Activated CD4-positive, alpha-beta T cell treated with anti-CD3 and anti-CD28 coated beads for 4 hours (primary cell): Measurements from ENCODE around the gene IQCH.
"Not testable (repeated sequence)": the region's sequence is repeated elsewhere in the genome, so short reads cannot be mapped to it uniquely, and the experiment has no call there.

ENCODE experiments used
- DNase-seq, 2 donors: peaks; one replicate each; pipeline ENCODE4 v3.0.0-alpha.2; 2020

Gene IQCH

DNA sequence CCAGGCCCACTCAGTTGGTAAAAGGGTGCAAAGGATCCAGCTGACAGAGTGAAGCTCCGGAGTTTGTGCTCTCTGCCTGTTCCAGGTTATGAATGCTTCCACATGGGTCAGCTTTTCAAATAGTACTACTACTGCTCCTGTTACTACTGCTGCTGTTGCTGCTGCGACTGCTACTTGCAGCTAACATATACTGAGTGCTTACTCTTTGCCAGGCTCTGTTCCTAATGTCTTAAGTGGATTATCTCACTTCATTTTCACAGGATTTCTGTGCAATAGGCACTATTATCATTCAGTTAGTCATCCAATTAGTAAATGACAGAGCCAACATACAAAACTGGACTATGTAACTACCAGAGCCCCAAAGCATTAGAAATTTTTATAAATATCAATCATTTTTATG is 106.5 kb downstream of the IQCH start:
- no peak for DNase-seq

DNA sequence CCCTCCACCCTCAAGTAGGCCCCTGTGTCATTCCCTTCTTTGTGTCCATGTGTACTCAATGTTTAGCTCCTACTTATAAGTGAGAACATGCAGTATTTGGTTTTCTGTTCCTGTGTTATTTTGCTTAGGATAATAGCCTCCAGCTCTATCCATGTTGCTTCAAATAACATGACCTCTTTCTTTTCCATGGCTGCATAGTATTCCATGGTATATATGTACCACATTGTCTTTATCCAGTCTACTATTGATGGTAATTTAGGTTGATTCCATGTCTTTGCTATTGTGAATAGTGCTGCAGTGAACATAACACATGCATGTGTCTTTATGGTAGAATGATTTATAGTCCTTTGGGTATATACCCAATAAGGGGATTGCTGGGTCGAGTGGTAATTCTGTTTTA is 109.1 kb downstream of the IQCH start:
- not testable (repeated sequence) for DNase-seq

DNA sequence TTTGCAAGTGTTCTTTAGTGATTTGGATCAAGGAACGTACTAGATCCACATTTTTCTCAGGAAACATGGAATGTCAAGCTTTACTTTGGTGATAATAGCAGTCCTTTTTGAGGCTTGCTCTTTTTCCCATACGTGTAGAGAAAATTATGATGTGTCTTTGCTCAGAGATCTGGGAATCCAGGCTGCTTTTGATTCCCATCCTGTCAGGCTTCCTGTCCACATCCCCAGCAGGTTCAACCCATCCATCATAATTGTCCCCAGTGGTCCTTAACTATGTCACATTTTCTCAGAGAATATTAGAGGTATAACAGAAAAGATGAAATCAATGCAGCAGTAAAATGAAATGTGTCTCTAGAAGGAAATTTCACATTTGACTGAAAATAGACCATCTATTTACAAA is 111.4 kb downstream of the IQCH start:
- no peak for DNase-seq

DNA sequence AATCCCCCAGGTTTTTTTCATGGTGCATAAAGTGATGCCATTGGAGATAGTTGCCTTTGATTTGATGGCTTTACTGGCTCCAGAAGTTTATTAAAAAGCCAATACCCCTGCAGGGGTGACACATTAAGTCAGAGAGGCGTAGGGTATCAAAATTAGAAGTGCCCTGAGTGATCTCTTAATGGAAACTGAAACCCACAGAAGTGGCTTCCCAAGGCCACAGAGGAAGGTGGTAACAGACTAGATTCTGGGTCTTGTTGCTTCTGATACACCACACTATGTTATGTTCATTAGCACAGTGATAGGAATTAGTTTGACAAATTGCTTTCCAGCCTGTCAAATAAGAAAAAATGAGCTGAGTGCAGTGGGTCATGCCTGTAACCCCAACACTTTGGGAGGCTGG is 112.3 kb downstream of the IQCH start:
- no peak for DNase-seq

DNA sequence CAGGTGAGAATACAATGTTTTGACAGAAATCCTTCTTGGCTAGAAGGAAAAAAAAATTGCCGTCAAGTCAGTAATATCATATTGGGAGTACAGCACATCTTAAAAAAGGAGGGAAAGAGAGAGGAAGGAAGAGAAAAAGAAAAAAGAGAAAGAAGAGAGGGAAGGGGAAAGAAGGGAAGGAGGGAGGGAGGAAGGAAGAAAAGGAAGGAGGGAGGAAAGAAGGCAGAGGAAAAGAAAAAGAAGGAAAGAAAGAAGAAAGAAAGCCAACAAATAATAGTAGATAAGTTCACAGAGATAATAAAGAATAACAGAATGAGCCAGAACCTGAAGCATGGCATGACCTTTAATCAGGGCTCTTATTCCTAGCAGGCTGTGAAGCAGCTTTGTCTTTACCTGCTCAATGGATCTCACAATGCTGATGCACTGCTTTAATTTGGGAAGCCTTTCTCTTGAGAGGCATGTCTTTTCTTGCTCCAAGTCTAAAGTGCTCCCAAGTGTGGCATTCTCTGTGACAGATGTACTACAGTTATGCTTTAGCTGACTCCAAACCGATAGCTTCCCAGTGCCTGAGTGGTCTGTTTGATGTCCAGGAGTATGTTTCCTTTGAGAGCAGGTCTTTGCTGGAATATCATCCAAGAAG is 114.9 kb downstream of the IQCH start:
- no peak for DNase-seq

DNA sequence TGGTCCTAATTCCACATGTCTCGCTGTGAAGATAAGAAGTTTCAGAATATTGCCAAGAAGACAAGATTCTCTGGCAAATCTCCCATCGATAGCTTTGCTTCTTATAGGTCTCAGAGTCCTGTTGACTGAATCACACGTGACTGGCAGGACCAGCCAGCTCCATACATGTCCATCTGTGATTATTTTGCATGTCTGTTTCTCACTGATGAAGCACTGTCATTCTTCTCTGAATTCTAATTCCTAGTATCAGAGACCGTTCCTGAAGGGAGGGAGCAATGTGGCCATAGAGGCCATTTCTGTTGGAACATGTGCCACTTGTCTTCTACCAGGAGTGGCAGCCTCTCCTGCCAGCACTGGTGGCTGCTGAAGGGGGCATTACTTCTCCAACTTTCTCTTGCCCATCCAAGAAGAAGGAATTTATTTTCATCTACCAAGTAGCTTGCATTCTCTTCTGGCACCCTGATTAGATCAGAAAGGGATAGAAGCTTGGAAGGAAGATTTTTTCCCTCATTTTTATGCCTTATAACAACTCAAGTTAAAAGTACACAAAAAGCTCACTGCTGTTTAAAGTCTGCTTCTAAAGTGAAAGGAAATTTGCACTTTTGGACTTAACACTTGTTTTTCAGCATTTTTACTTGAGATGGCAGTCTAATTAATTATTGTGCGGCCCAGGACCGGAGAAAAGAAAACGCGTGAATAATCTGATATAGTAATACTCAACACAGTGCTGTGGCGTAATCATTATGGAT is 115.8 kb downstream of the IQCH start:
- DNase-seq: no peak

DNA sequence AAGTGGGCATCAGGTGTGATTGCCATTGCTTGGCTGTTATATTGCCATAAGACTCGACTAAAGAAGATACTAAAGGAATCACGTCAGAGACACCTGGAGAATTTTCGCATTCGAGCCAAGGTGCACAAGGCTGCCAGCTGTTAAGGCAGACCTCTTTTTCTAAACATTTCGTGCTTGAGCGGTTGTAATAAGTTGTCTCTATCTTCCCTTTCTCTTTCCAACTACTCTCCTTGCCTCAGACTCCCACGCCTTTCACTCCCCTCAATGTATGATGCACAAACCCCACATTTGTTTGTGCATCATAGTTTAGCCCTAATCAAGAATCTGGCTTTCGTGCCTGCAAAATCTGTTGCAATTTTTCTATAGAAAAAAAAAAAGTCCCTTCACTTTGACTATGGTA is 118.0 kb downstream of the IQCH start:
- DNase-seq: no peak

DNA sequence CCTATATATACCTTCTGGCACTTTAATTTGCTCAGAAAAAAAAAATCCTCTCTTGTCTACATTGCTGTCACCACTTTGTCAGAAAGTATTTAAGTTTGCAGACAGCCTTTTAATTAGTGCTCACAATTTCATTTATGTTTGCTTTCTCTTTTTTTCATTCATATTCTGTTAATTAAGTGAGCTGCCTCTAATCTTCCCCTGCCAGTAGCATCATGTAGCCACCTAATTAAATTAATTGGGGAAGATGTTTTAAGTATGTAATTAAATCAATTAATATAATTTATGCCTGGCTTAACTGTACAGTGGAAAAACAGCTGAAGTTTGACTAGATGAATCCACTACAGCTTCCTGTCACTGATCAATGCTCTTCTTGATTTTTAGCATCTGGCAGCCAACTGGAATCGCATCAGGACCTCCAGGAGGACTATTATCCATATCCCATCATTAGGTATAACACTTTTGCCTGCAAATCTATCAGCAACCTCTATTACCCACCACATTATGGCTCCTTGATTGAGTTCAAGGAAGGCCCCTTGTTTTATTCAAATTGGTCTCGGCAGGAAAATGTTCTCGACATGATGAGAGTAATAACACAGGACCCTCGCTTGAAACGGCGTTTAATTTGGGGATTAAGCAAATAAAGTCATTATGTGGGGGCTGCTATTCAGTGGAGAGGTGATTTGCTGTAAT is 118.5 kb downstream of the IQCH start:
- DNase-seq: no peak

DNA sequence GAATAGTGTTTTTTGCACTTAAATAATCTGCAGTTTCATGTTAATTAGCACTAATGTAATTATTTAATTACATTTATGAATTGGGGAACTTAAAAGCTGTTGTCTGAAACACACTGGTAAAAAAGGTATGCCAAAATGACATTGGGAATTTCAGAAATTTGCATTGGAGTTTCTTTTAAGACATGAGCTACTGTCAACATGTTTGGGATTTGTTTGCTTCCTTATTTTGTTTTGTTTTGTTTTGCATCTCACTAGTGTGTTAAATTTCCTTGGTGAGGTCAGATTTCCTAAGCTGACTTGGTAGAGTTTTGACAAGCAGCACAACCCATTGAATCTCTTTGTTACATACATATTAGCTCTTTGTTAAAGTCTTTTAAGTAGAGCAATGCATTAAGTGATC is 119.4 kb downstream of the IQCH start:
- no peak for DNase-seq

DNA sequence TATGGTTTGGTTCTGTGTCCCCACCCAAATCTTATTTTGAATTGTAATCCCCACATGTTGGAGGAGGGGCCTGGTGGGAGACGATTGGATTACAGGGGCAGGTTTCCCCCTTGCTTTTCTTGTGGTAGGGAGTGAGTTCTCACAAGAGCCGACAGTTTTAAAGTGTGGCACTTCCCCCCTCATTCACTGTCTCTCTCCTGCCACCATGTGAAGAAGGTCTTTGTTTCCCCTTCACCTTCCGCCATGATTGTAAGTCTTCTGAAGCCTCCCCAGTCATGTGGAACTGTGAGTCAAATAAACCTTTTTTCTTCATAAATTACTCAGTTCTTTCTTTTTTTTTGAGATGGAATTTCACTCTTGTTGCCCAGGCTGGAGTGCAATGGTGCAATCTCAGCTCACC is 124.9 kb downstream of the IQCH start:
- no peak for DNase-seq

DNA sequence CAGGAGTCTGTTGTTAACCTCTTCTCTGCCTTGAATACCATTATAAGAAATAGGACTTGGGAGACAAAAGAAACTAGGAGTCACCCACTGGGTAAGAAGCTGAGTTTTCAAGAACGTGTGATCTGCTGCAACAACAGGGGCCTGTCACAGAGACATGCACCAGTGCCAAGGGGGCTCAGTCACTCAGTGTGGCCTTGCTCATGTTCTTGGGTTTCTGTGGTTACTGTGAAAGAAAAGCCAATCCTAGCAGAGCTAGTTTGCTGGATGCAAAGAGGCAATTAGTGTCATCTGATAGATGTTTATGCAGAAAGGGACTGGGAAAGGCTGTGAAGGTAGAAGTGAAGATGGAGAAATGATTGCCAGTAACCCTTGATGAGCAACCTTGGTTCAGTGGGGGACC is 126.3 kb downstream of the IQCH start:
- no peak for DNase-seq

DNA sequence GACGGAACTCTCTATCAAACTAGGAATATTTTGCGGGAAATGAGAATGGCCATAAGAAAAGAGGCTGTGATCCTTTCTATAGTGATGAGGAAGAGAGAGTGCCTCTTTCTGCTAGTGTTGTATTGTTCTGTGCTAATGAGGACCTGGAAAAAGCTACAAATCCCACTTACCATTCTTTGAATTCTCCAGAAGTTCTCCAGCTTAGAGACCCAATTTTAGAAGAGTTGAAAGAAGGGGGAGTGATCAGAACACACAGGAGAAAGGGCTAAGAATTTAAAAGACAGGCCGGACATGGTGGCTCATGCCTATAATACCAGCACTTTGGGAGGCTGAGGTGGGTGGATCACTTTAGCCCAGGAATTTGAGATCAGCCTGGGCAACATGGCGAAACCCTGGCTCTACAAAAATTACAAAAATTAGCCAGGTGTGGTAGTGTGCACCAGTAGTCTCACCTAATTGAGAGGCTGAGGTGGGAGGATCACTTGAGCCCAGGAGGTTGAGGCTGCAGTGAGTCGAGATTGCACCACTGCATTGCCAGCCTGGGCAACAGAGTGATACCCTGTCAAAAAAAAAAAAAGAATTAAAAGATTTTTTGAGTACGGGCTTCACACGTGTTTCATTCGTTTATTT is 126.9 kb downstream of the IQCH start:
- no peak for DNase-seq

DNA sequence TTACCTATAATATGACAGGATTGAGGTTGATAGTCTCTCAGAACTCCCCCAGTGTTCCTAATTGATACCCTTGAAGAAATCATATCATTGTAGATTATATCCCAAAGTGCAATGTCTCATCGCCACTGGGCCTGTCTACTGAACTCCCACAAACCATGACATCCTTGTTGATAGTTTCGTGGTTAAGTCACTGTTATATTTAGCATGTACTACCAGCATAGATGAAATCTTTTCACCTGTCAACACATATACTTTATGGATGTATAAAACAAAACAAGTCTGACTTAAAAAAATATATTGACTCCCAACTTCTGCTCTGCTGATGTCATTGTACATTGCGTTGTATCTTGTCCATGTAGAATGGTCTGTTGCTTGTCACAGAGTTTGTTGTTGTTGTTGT is 128.1 kb downstream of the IQCH start:
- no peak for DNase-seq

DNA sequence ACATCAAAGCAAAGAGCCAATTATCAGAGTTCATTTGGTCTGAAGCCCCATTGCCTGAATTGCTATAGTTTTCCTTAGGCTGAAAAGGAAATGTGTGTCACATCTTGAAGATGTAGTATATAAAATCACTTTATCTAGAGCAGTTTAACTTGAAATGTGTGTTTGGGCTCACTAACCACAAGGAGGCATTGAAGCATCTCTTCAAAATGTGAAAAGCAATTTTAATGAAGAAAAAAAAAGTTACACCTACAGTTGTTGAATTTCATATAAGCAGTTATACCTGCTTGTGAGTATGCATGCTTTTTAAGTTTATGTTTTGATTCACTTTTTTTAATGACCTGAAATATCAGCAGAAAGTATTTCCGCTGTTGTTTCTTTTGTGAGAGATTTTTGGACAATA is 129.3 kb downstream of the IQCH start:
- DNase-seq: no peak

DNA sequence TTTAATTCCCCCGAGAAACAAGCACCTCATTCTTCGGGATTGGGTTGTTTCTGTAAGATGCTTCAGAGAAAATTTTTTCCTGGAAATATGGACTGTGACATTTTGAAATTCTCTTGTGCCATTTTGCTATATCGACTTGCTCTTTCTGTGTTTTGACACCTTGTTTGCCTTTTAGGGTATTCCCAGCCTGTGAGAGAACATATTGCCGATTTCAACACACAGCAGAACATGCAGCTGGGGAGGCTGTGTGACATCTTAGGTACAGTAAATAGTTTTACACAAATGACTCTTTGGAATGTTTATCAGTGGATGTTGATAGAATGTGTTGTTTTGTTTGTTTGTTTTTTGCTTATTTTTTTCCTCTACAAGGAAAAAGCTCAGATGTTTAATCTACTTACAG is 130.2 kb downstream of the IQCH start:
- DNase-seq: no peak

DNA sequence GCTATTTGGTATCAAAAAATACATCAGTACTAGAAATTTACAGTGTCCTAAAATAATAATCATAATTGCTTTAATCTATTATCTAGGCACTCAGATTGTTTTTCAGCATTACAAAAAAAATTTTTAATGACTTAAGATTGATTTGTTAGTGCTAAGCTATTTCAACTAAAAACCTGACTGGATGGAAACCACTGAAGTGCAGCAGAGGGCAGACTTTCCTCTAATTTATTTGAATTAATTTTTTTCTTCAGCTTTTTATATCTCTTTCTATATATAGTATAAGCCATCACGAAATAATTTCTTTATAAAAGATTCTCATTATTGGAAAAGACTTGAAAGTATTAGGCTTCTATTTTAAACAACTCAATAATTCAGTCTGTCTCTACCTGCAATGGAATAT is 131.4 kb downstream of the IQCH start:
- no peak for DNase-seq

DNA sequence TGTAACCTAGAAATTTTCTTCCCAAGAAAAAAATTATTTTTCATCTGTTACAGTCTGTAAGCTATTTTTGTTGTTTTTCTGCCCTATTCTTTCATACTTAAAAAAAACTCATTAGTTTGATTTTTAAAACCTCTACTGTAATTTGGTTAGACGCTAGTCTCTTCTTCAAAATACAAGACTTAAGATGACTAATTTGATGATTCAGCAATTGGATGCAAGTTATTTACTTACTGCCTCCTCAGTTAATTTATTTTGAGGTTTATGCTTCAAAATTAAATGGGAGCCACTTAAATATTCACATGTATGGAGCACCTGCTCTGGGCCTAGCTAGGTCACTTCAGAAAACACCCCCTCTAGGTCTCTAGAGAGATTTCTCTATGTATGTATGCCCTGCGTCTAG is 132.4 kb downstream of the IQCH start:
- no peak for DNase-seq

DNA sequence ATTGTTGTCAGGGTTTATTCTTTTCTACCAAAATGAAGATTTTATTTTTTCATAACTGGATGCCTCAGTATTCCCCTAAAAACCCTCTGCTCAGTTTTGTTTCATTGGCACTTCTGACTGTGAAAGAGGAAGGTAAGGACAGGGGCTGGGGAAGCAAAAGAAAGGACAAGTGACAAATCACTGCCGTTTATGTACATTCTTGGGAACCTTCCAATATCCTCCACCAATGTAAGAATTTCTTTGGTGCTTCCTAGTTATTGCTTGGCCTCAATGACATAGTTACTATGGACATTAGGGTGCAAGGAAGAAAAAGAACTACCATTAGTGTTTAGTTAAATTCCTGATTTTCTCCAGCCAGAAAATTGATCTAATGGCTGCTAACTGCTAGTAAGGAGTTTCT is 135.4 kb downstream of the IQCH start:
- no peak for DNase-seq

DNA sequence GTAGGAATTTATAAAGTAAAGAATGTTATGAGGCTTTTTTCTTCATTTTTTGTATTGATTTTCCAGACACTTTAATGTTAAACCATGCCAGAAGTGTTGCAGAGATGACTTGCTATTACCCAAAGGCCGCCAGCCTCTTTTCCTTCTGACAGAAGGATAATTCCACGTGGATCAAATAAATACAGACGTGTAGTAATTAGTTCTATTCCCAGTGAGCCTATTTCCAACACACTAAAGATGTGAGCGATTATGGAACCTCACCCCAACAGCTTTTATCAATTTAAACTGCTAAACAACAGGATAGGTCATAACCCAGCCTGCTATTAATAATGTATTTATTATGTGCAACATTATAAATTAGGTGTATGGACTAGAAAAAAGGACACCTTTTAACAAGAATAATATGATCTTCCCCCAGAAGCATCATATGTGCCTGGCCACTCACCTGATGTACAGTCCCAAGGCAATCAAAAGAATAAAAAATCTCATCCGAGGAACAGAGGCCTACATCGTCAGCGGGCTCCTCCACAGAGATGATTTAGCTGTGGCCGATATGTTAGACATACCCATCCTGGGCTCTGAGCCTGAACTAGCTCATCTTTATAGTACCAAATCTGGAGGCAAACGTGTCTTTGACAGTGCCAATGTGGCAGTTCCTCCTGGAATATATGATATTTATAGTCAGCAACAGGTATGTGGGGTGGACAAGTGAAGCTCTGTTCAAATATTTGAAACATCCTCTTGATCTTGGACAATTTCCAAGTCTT is 140.5 kb downstream of the IQCH start:
- no peak for DNase-seq

DNA sequence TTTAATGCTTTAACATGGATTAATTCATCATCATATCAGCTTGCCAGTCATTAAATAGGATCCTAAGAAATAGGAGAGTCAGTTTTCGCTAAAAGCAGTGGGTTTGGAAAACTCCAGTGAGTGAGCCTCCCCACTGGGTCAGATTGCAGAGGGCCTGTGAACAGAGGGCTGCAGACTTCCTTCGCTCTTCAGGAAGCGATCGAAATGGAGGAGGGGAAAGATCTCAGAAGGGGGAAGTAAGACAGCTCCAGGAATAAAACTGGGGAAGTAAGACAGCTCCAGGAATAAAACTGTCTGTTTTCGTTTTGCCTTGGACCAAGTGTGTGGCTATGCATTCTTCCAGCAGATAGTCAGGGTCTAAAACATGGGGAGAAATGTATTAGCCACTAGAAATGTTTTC is 141.5 kb downstream of the IQCH start:
- DNase-seq: no peak

DNA sequence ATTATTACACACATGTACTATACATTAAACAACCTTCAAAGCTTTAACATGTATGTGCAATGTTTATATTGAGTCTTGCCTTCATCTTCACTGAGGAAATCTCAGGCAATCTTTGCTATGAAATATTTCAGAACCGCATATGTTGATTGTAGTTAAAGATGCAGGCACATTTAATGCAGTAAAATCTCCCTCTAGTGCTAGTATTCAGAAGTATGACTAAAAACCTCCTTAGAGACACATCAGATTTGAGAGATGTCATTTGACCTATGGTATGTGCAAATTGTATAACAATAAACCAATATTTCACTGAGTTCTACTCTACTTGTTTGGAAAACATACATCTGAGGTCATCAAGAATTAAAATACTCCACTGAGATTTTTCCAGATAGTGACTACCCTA is 142.6 kb downstream of the IQCH start:
- no peak for DNase-seq

DNA sequence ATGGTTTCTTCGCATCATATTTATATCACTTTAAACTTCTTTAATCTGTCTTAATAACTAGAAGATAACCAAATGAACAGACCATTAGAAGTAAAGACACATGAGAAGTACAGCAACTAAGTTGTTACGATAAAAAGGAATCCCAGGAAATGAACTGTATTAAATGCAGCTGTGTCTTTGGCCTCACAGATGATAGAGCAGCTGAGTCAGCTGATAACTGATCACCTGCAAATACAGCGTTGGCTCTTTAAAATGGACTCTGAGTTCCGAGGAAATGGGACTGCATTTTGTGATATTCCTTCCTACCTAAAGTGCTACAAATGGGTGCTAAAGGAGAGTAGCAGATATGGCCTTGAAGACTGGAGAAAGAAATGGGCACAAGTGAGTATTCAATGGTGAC is 145.3 kb downstream of the IQCH start:
- no peak for DNase-seq

DNA sequence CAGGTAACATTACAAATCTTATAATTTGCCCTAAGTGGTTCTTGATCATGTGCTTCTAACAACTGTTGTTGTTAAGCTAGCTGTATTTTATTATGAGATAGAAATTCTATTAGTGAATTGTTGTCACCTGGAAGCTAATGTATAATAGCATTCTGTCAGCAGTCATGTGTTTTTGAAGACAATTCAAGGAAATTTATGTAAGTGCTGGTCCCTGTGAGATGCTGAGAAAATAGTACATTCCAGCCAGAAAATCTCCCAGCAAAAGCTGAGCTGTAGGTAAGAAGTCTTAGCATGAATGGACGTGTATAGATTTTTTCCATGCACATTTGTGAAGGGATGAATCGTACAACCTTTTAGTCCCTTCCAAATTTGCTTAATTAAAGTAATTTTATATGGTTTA is 146.3 kb downstream of the IQCH start:
- DNase-seq: no peak
